Stomach (tissue), 4 donors: ENCODE measurements around the gene CIB1.

Experiments
- CTCF ChIP-seq, 7 experiments: fragments of 450-650 bp in 4 of 7; fragments of 200-600 bp in 3 of 7; sonication (generic) in 3 of 7; IDR thresholded peaks; one replicate each; pipeline ENCODE4 v1.5.1; 2016 to 2019; ENCODE audit warnings: antibody characterized with exemption in 7 of 7, control low read depth in 2 of 7, mild to moderate bottlenecking in 1 of 7
- POLR2A ChIP-seq, 4 donors: fragments of 450-650 bp; IDR thresholded peaks; one replicate each; pipeline ENCODE4 v1.6.1; 2016; ENCODE audit warnings: antibody characterized with exemption in 4 of 4, control low read depth in 2 of 4, mild to moderate bottlenecking in 1 of 4, moderate library complexity in 1 of 4
- POLR2AphosphoS5 ChIP-seq, 3 donors: sonication (generic); formaldehyde crosslinking; IDR thresholded peaks; one replicate each; pipeline ENCODE4 v1.6.1; 2016; ENCODE audit warnings: antibody characterized with exemption in 3 of 3

- TF ChIP-seq CTCF (IDR thresholded peaks at IDR 0.05) (no peak), POLR2A (IDR thresholded peaks at IDR 0.05) (no peak), POLR2AphosphoS5 (IDR thresholded peaks at IDR 0.05) (no peak)
These were observed 1.5 kb downstream of the CIB1 start for GRCh38 chr15:90232196-90232595.
